Measurements from ENCODE around the gene PTPRN2. TPM values are rescaled to one million over a fixed set of nuclear protein-coding genes. Genes with fewer than 3 reads are reported as not detected.

Gene PTPRN2
- total RNA-seq, 1 experiment from 2014 or later = 1.1 TPM

- no peaks in the 10 kb centered on the region for H3K36me3 ChIP-seq (ENCODE audit: control insufficient read depth, insufficient read depth, low read length)
- H3K27ac ChIP-seq (ENCODE audit: low read length) = no peak overlapping the region
- in situ Hi-C loops (cut with HindIII; ENCODE audit: low pct_unique_long_range_greater_than_20kb, low sequenced_read_pairs) = no loop called here
- BruUV-seq (replicated peaks) = no TSS peak
- ATAC-seq (no peak), DNase-seq (ENCODE audit: low read depth, low spot score) (no peak)
- TF ChIP-seq SIN3A (IDR thresholded peaks at IDR 0.05; ENCODE audit: borderline replicate concordance, insufficient read depth, low read depth, low read length) (no peak), TCF7L2 (IDR thresholded peaks at IDR 0.05; ENCODE audit: low read depth, low read length) (no peak), CTCF (IDR thresholded peaks at IDR 0.05) (no peak), REST (IDR thresholded peaks at IDR 0.05; ENCODE audit: insufficient read depth in 1 of 2, low read depth in 2 of 2, low read length in 1 of 2) (no peak), POLR2AphosphoS5 (IDR thresholded peaks at IDR 0.05; ENCODE audit: low read depth, low read length) (no peak)
- no peaks in the 10 kb centered on the region; the same call in 1 of the 2 replicates for H3K27me3 ChIP-seq (ENCODE audit: control insufficient read depth, insufficient read depth, low read length)
- no peak overlapping the region for H3K4me3 ChIP-seq (ENCODE audit: low read depth in 2 of 2, low read length in 2 of 2)
- ChIA-PET POLR2A (no interaction called here), CTCF (no interaction called here)
- H3K4me1 ChIP-seq (ENCODE audit: control insufficient read depth, insufficient read depth, low read length) = no peaks in the 10 kb centered on the region
- no peaks in the 10 kb centered on the region for H3K9me3 ChIP-seq (ENCODE audit: control insufficient read depth, insufficient read depth, low read depth, low read length)
- intact Hi-C loops (cut with micrococcal nuclease; ENCODE audit: unreplicated experiment) = no loop called here
Observed at GRCh38 chr7:158271646-158272045, 316.0 kb downstream of the PTPRN2 start.

GRCh38 chr7:158270856-158271413 lies 316.7 kb downstream of the PTPRN2 start:
- ATAC-seq (no peak), DNase-seq (ENCODE audit: low read depth, low spot score) (no peak)
- Histone ChIP-seq H3K27me3 (ENCODE audit: control insufficient read depth, insufficient read depth, low read length) (no peaks in the 10 kb centered on the region; the same call in 1 of the 2 replicates), H3K9me3 (ENCODE audit: control insufficient read depth, insufficient read depth, low read depth, low read length) (no peaks in the 10 kb centered on the region), H3K27ac (ENCODE audit: low read length) (no peak overlapping the region), H3K36me3 (ENCODE audit: control insufficient read depth, insufficient read depth, low read length) (no peaks in the 10 kb centered on the region), H3K4me3 (ENCODE audit: low read depth in 2 of 2, low read length in 2 of 2) (no peak overlapping the region), H3K4me1 (ENCODE audit: control insufficient read depth, insufficient read depth, low read length) (no peaks in the 10 kb centered on the region)
- TF ChIP-seq POLR2AphosphoS5 (IDR thresholded peaks at IDR 0.05; ENCODE audit: low read depth, low read length) (no peak), REST (IDR thresholded peaks at IDR 0.05; ENCODE audit: insufficient read depth in 1 of 2, low read depth in 2 of 2, low read length in 1 of 2) (no peak), SIN3A (IDR thresholded peaks at IDR 0.05; ENCODE audit: borderline replicate concordance, insufficient read depth, low read depth, low read length) (no peak), TCF7L2 (IDR thresholded peaks at IDR 0.05; ENCODE audit: low read depth, low read length) (no peak), CTCF (IDR thresholded peaks at IDR 0.05) (no peak)
- in situ Hi-C loops (cut with HindIII; ENCODE audit: low pct_unique_long_range_greater_than_20kb, low sequenced_read_pairs) = no loop called here
- intact Hi-C loops (cut with micrococcal nuclease; ENCODE audit: unreplicated experiment) = no loop called here
- no TSS peak for BruUV-seq (replicated peaks)
- ChIA-PET CTCF (no interaction called here), POLR2A (no interaction called here)
